GM06990 (cell line): ENCODE data around the gene TSEN34.

Experiments used
- DNase-seq: peaks from one replicate; pipeline ENCODE4 v3.0.0-alpha.2; 2011; ENCODE audit not compliant: insufficient read length; ENCODE audit errors: extremely low read depth
- H3K27me3 ChIP-seq: replicated peaks from 2 replicates; pipeline ENCODE4 v1.6.0; 2011; ENCODE audit warnings: low read length; ENCODE audit not compliant: control insufficient read depth, insufficient read depth
- H3K36me3 ChIP-seq: 2 replicates; pipeline ENCODE4 v1.5.1; 2011; ENCODE audit warnings: low read length; ENCODE audit not compliant: control insufficient read depth, insufficient read depth
- H3K4me3 ChIP-seq: replicated peaks from 2 replicates; pipeline ENCODE4 v1.5.1; 2011; ENCODE audit warnings: low read depth, mild to moderate bottlenecking, control low read depth, low read length
- TF ChIP-seq, protein P1 (sequence below): IDR thresholded peaks from 2 replicates; pipeline ENCODE4 v1.5.1; 2011; ENCODE audit warnings: low read length, control low read depth, mild to moderate bottlenecking, inconsistent platforms; ENCODE audit not compliant: insufficient read depth, poor library complexity, severe bottlenecking

The TSEN34 gene

DNA sequence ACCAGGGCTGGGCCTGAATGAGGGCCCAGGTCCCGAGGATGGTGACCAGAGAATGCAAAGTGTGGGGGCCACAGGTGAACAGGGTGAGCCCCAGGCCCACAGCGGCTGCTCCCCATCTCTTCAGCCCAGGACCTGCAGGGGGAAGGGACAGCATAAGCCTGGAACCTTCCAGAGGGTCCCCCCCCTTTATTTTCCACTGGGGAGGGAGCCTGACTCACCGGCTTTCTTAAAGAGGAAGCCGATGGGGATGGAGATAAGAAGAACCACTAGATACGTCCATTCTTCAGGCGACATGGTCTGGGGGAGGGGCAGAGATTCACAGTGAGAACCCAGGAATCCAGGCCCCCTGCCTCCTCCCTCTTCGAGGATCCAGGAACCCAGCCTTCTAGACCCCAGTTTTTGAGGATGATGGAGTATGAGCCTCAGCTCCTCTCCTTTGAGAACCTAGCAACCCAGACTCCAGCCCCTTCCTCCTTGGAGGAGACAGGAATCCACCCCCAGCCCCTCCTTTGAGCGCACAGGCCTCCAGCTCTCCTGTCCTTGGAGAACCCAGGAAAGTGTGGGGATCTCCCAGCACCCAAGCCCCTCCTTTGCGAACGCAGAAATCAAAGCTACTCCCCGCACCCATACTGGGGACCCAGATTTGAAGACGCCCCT is 2.8 kb upstream of the TSEN34 start:
- H3K27me3 ChIP-seq, result no peaks in the 10 kb centered on the region
- DNase-seq, result no peak
- peaks cover 3% of the 10 kb centered on the region for H3K36me3 ChIP-seq
- H3K4me3 ChIP-seq, result peak overlapping the region; percentile 76
- TF ChIP-seq, protein P1, sequence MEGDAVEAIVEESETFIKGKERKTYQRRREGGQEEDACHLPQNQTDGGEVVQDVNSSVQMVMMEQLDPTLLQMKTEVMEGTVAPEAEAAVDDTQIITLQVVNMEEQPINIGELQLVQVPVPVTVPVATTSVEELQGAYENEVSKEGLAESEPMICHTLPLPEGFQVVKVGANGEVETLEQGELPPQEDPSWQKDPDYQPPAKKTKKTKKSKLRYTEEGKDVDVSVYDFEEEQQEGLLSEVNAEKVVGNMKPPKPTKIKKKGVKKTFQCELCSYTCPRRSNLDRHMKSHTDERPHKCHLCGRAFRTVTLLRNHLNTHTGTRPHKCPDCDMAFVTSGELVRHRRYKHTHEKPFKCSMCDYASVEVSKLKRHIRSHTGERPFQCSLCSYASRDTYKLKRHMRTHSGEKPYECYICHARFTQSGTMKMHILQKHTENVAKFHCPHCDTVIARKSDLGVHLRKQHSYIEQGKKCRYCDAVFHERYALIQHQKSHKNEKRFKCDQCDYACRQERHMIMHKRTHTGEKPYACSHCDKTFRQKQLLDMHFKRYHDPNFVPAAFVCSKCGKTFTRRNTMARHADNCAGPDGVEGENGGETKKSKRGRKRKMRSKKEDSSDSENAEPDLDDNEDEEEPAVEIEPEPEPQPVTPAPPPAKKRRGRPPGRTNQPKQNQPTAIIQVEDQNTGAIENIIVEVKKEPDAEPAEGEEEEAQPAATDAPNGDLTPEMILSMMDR, result no peak

DNA sequence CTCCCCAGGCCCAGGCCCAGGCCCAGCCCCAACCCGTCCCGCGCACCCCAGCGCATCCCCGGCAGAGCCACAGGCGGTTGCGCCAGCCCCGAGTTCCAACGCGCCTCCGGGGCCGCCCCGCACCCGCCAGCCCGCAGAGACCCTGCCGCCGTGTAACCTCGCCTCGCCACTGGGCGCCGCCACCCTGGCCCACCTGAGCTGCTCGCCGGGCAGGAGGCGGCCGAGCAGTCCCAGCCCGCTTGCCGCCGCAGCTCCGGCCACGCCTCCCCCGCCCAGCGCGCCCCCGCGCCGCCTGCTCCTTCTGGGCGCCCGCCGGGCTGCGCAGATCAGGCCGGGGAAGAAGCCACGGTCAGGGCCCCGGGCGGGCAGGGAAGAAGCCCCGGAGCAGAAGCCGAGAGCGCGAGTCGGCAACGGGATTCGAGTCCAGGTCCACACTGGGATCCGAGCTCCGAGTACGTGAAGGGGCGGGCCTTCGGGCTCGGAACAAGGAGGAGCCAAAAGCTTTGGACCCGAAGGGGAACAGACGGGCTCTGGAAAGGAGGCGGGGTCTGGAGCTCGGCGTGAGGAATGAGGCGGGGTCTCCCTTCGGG is 1.9 kb upstream of the TSEN34 start, which contains the start of gene MBOAT7:
Gene MBOAT7 (minus strand): TSS at position 436 of the 590 bp plus-strand sequence. CDS start 1,072 bp downstream, outside the sequence.
- Histone ChIP-seq H3K27me3 (no peaks in the 10 kb centered on the region), H3K4me3 (peak within 1 kb of the TSS; percentile 82), H3K36me3 (peaks cover 3% of the 10 kb centered on the region)
- DNase-seq, result no peak
- TF ChIP-seq, protein P1, result no peak

DNA sequence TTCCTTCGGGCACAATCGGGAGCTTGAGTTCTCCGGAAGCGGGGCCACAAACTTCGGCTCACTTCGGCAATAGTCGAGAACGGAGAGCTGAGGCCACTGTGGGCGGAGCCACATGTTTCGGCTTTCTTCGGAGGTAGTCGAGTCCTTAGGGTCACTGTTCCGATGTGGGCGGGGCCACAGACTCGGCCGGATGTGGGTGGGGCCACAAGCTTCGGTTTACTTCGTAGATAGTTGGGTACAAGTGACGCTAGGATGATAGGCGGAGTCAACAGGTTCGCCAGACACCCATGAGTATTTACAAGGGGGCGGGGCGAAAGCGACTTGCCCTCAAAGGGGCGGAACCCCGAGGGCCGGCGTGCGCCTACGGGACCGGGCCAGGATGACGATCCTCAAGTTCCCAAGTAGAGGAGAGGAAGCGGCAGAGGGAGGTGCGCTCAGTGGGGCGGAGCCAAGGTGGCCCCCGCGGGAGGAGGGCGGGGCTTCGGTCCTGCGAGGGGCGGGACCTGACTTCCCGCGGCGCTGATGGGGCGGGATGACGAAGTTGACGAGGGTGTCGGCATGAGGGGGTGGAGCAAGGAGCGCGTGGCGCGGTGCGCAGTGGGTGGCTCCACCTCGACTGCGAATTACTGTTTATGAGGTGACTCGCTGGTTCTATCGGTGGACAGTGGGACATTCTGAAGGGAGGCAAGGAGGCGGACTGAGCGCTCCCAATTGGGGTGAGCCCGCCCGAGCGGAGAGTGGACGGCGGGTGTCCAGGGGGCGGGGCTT is 1.2 kb upstream of the TSEN34 start:
- peak; percentile 98 for DNase-seq
- Histone ChIP-seq H3K27me3 (no peaks in the 10 kb centered on the region), H3K4me3 (peak overlapping the region; percentile 82), H3K36me3 (peaks cover 3% of the 10 kb centered on the region)
- TF ChIP-seq, protein P1, result no peak

DNA sequence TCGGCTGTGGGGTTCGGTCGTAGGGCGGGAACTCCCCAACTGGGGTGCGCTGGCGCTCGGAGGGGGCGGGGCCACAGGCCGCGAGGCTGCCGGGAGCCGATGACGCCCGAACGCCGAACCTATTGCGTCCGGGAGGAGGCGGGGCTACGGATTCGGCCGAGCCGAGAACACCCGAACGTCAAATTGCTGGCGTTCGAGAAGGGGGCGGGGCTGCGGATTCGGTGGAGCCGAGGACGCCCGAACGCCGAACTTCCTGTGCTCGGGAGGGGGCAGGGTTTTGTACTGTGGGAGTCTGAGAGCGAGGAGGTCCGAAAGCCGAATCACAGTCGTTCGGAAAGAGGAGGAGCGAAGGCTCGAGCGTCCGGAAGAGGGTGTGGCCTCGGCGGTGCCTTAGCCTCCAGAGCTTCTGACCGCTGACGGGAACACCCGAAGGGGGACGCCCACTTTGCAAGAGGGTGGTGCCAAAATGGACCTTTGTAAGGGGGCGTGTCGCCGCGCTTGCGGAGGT is 551 bp upstream of the TSEN34 start:
- TF ChIP-seq, protein P1, result no peak
- H3K27me3 ChIP-seq, result no peaks in the 10 kb centered on the region
- DNase-seq, result peak; percentile 99
- H3K36me3 ChIP-seq, result peaks cover 3% of the 10 kb centered on the region
- H3K4me3 ChIP-seq, result peak overlapping the region; percentile 82

DNA sequence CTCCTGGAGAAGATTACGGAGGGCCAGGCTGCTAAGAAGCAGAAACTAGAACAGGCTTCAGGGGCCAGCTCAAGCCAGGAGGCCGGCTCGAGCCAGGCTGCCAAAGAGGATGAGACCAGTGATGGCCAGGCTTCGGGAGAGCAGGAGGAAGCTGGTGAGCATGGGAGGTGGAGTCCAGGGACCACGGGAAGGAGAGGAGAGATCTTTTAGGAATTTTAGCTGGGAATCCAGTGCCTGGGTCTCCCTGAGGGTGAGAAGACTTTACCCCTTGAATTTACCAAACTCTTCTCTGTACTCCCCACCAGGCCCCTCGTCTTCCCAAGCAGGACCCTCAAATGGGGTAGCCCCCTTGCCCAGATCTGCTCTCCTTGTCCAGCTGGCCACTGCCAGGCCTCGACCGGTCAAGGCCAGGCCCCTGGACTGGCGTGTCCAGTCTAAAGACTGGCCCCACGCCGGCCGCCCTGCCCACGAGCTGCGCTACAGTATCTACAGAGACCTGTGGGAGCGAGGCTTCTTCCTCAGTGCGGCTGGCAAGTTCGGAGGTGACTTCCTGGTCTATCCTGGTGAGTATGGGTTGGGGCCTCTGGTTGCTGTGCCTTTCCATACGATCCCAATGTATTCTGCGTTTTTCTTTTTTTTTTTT is 824 bp downstream of the TSEN34 start:
- H3K27me3 ChIP-seq, result no peaks in the 10 kb centered on the region
- DNase-seq, result no peak
- TF ChIP-seq, protein P1, result no peak
- H3K36me3 ChIP-seq, result peaks cover 3% of the 10 kb centered on the region
- peak overlapping the region; percentile 82 for H3K4me3 ChIP-seq
